KBM-7 (cell line): ENCODE measurements around the gene RHOXF2B.
A peak's percentile ranks its signal among the peaks of the same experiment; 100 is the strongest.
"Not testable (repeated sequence)": the region's sequence is repeated elsewhere in the genome, so short reads cannot be mapped to it uniquely, and the experiment has no call there.

Experiments used
- DNase-seq: peaks from one replicate; pipeline ENCODE4 v3.0.0-alpha.2; 2015
- in situ Hi-C: fragments of 300-500 bp; cut with MboI; formaldehyde crosslinking; loops from 2 replicates; pipeline ENCODE4 v1.14.3; 2020; ENCODE audit warnings: low sequenced_read_pairs, low pct_unique_long_range_greater_than_20kb, mixed read lengths

The RHOXF2B gene

DNA sequence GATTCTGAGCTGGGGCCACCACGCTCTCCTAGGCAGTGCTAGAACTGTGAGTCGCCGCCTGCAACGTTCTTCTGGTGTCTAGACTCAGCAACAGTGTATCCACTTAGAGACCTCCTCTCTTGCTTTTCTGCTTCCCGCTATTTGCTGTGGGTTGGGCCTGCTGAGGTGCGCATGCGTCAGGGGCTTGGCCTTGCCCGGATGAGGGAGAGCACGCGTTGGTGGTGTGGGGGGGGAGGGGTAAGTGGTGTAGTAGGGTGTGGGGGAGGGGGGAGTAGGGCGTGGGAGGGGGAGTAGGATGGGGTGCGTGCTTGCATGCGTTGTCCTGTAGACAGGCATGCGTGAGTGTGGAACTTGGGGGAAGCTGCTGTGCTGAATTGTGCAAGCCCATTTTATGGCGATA, at the start of gene RHOXF2B:
RHOXF2B (minus strand) TSS at position 101 of the 400 bp plus-strand sequence. CDS start 138 bp downstream, outside the sequence.
- in situ Hi-C loops: not testable (repeated sequence)

DNA sequence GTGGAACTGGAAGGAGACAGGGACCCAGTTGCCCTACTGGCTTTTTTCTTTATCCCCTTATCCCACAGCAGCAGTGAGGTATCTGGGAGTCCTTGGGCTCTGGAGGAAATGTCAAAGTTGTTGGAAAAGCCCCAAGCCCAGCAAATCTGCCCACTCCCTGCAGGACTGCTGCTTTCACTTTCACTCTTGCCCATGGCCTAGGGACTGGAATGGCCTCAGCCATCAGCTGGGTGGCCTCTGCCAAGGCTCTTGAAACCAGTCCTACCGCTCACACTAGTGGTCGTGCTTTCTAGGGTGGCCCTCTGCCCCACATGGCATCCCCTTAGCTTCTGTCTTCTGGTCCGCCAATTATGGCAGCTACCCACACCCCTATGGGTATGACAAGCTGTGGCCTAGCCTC, 48.0 kb upstream of the RHOXF2B start:
- in situ Hi-C loops: loop anchor here (25.0 kb wide), 1 partner anchor 613 kb away; no protein-coding TSS in a partner anchor
- no peak for DNase-seq

More for the DNA sequence above, at the start of gene RHOXF2B:
- DNase-seq: not testable (repeated sequence)

DNA sequence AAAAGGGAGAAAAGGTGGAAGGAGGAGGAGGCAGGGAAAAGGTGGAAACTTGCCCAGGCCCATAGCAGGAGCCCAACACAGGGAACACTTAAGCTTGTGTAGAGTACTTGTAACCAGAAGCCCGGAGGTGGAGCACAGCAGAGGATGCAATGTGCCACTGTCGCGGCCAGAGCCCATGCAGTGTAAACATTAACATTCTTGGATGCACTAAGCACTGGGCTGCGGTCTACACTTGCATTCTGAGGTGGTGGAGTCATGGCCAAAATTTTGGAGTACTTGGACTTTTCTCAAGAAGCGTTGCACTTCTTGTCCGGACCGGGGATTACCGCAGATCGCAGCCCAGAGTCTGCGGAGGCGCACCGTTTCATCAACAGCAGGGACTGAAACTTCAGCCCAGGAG, 42.7 kb upstream of the RHOXF2B start:
- in situ Hi-C loops: loop anchor here (25.0 kb wide), 1 partner anchor 92 kb away; no protein-coding TSS in a partner anchor
- DNase-seq: no peak

DNA sequence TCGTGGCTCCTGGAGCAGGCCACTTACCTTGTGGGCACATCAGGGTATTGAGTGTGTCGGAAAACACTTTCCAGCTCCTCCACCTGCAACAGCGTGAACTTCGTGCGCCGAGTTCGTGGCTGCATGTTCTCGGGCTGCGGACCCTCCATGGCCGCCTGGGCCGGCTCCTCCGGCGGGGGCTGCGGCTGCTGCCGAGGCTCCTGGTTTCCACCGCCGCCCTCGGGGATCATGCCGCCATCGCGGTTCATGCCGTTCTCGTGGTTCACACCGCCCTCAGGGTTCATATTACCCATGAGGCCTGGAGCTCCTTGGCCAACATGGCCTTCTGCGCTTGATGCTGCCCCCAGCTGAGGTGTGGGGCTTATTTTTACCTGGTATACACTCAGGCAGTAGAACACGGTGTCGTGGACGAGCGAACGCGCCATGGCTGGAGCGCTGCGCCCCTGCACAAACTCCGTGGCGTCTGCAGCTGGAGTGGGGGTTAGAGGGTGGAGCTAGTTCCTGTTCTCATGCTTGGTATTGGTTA, 38.0 kb upstream of the RHOXF2B start, which contains the start of gene RHOXF1:
RHOXF1 (minus strand) TSS at position 476 of the 526 bp plus-strand sequence; CDS start at position 425, 51 bp downstream.
- in situ Hi-C loops: loop anchor here (25.0 kb wide), 1 partner anchor 97 kb away; no protein-coding TSS in a partner anchor
- DNase-seq: no peak

DNA sequence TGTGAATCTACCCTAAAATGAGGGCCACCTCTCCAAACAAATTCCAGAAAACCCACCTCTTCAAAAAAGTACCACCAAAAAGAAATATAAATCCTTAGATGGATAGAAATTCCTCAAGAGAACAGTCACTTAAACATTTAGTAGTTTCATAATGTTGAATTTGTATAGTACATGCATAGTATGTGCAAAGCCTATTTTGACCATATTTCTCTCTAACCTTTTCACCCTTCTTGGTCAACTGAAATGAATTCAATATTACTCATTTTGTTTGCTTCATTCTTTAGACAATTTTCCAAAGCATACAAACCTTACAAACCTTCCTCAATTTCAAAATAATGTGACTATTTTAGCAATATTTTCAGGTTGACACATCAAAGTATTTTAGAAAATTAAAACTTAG, 34.1 kb upstream of the RHOXF2B start:
- in situ Hi-C loops: loop anchor here (25.0 kb wide), 1 partner anchor 101 kb away; no protein-coding TSS in a partner anchor

DNA sequence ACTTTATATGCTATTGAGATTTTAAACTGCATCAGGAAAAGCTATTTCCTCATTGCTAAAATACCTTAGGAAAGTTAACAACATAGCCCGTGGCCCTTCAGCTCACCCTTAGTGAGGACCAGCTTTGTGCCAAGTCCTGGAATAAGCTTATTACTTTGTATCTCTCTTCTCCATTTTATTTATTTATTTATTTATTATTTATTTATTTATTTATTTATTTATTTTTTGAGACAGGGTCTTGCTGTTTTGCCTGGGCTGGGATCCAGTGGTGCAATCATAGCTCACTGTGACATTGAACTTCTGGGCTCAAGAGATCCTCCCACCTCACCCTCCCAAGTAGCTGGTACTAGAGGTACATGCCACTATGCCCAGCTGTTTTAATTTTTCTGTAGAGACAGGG, 31.9 kb upstream of the RHOXF2B start:
- in situ Hi-C loops: loop anchor here (25.0 kb wide), 1 partner anchor 103 kb away; no protein-coding TSS in a partner anchor
- no peak for DNase-seq

More for the DNA sequence above, 34.1 kb upstream of the RHOXF2B start:
- no peak for DNase-seq

DNA sequence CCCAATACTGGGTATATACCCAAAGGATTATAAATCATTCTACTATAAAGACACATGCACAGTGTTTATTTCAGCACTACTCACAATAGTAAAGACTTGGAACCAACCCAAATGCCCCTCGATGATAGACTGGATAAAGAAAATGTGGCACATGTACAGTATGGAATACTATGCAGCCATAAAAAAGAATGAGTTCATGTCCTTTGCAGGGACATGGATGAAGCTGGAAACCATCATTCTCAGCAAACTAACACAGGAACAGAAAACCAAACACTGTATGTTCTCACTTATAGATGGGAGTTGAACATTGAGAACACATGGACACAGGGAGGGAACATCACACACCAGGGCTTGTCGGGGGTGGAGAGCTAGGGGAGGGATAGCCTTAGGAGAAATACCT, 27.2 kb upstream of the RHOXF2B start:
- in situ Hi-C loops: loop anchor here (25.0 kb wide), 1 partner anchor 108 kb away; no protein-coding TSS in a partner anchor
- DNase-seq: not testable (repeated sequence)

DNA sequence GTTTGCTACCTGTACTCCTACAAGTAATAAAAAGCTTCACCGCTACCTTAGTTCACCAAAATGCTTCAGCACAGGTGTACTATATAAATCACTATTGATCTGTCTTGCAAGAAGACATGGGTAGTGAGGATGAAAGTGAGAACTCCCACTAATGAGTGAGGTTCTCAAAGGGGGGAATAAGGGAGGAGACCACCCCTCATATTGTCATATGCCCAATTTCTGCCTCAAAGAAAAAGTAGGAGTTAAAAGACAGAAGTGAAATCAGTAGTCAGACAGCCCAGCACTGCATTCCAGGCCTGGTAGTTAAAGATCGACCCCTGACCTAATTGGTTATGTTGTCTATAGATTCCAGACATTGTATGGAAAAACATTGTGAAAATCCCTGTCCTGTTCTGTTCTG, 23.6 kb upstream of the RHOXF2B start:
- not testable (repeated sequence) for DNase-seq
- in situ Hi-C loops: loop anchor here (25.0 kb wide), 1 partner anchor 111 kb away; no protein-coding TSS in a partner anchor

DNA sequence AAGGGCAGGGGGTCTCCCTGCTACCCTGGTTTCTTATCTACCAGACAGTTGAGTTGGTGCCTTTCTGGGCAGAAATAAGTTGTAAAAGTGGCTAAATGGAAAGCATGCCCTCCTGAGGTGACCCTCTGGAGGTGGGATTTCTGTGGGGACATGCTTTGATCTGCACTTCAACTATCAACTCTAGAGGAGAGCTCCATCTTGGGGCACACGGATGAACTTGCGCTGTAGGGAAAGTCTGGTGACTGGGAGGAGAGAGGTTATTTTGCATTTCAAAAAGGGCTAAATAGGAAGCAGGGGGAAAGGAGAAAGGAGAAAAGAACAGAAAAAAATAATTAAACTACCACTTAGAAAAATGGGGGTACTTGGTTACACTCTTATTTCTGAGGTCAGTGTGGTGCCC, 12.7 kb upstream of the RHOXF2B start:
- in situ Hi-C loops: no loop called here
- peak; percentile 24 for DNase-seq

DNA sequence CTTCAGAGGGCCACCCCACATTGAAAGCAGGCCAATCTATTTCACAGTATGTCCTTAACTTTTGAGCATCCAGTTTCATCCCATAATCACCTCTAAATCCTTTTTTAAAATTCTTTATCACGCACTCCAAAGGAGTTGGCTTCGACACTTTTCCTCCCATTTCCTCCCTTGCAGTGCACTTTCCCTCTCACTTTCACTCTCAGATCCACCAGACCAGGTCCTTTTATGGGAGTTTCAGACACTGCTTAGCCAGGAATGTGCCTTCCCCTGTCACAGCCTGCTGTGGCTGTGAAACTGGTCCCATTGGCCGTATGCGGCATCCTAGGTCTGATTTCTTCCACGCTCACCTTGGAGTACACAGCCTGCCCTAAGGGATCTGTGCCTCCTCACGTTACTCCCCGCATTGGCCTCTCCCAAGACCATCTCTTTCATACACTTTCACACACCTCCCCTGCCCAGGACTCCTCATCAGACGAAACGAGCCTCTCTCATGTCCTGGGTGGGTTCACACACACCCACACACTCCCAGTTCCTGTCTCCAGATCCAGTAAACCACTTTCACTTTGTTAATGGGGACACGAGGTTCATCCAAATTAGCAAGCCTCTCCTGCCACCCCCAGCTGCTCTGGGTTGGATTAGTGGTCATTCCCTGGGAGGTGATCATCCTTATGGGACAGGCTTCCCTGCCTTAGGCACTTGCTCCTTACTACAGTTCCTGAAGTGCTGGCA, 10.0 kb upstream of the RHOXF2B start:
- no peak for DNase-seq
- in situ Hi-C loops: no loop called here

DNA sequence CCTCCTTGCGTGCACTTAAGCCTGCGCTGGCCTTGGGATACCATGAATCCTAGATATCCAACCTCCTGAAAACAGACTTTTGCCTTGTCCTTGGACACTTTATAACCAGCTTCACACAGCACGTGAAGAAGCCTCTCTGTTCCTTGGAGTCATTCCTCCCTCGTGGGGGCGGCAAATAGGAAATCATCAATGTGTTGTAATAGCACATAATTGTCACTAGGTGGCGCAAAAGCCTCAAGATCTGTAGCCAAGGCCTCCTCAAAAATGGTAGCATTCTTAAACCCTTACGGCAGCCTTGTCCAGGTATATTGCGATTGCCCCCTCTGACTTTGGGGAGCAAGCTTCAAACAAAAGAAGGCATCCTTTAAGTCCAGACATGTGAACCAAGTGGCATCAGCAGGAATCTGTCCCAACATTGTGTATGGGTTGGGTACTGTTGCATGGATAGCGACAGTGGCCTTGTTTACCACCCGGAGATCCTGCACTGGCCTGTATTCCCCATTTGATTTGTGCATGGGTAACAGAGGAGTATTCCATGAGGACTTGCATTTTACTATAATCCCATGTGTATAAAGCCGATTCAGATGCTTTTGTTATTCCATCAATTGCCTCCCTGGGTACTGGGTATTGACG, 8.2 kb upstream of the RHOXF2B start:
- DNase-seq, in situ Hi-C loops: not testable (repeated sequence)

DNA sequence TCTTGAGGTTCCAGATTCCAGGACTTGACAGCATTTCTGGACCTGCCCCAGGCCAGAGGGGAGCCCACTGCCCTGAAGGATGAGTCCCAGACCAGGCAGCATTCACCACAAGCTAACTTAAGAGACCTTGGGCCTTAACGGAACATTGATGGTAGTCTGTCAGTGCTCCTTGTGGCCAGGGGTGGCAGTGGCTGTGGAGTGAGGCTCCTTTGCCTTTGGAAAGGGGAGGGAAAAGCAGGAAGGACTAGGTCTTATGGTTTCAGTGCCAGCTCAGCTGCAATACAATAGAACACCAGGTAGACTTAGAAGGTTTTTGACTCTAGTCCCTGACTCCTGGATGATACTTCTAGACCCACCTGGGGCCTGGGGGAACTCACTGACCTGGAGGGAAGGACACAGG, 11.3 kb downstream of the RHOXF2B start:
- DNase-seq, in situ Hi-C loops: not testable (repeated sequence)

DNA sequence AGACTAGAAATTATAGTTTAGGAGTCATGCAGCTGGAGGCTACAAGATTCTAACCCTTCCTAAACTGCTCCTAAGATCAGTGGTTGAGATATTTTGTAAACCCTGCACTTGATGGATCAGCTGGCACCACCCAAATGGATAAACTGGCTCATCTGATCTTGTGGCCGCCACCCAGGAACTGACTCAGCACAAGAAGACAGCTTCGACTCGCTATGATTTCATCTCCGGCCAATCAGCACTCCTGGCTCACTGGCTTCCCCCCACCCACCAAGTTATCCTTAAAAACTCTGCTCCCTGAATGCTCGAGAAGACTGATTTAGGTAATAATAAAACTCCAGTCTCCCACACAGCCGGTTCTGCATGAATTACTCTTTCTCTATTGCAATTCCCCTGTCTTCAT, 34.8 kb downstream of the RHOXF2B start:
- DNase-seq, in situ Hi-C loops: not testable (repeated sequence)

DNA sequence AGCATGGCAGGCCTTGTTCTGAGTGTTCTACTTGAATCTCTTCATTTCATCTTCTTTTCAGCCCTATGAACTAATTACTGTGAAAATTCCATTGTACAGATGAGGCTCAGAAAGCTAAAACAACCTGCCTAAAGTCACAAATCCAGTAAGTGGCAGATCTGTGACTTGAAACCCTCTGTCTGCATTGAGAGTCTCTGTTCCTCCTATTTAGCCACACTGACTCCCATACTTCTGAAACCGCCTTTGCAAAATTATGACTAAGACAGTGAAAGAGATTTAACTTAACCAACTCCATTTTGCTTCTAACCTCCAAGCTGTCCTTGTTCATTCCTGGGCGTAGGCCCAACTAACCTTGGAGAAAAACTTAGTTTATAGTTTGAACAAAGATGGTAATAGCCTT, 35.2 kb downstream of the RHOXF2B start:
- DNase-seq, in situ Hi-C loops: not testable (repeated sequence)

DNA sequence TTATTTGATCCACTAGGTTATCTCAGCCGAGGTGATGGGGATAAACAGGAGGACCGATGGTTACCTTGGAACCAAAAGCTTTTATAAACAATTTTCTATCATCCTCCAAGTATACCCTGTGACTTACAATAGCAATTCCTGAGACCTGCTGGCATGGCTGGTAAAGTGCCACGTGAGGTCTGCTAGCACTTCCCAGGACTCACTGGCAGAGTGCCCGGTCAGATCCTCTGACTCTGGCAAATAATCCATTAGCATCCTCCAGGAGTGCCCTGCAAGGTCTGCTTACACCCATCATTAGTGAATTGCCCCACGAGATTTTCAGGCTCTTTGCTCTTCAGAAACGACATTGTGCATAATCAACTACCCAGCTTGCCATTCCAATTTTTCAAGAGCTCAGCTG, 37.3 kb downstream of the RHOXF2B start:
- DNase-seq, in situ Hi-C loops: not testable (repeated sequence)

DNA sequence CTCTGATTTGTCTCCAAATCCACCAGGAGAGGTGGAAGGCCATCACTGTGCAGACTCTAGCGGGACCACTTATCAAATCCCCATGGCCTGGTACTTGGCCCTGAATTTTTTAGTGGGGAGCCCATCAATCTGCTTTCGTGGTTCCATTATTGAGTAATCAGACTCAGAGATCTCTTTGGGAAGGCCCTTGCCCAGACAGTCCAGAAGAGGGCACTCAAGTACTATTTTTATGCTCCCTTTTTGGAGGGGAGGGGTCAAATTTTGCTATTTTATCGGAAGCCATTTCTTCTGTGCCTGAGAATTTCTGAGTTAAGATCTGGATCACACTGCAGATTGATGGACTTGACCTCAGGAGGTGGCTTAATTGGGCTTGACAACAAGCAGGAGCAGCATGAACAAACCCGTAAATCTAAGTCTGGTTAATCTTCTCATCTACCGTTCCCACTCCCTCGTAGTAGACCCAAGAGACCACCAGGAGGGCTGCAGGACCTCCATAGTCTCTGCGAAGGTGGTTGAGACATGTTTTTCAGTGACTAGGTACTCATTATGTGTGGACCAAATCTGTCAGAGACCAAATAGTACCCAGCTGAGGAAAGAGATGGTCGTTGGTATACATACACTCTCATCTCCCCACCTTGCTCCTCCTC, 38.3 kb downstream of the RHOXF2B start:
- DNase-seq, in situ Hi-C loops: not testable (repeated sequence)

DNA sequence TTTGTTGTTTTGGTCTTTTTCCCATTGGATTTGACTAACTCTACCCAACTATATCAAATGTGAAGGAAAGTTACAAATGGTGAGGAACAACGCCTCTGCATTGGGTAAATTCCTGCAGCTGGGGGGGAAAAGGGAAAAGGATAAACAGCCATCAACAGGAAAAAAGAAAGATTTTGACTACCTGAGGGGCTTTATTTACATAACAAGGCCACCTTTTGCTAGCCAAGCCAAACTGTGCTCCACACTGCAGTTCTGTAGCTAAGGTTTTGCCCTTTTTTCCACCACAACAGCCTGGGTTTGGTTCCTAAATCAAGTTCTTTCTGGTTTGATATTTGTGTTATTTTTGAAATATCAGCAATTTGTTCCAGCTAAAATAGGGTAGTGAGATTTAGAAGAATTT, 40.8 kb downstream of the RHOXF2B start:
- DNase-seq: no peak
- in situ Hi-C loops: no loop called here

DNA sequence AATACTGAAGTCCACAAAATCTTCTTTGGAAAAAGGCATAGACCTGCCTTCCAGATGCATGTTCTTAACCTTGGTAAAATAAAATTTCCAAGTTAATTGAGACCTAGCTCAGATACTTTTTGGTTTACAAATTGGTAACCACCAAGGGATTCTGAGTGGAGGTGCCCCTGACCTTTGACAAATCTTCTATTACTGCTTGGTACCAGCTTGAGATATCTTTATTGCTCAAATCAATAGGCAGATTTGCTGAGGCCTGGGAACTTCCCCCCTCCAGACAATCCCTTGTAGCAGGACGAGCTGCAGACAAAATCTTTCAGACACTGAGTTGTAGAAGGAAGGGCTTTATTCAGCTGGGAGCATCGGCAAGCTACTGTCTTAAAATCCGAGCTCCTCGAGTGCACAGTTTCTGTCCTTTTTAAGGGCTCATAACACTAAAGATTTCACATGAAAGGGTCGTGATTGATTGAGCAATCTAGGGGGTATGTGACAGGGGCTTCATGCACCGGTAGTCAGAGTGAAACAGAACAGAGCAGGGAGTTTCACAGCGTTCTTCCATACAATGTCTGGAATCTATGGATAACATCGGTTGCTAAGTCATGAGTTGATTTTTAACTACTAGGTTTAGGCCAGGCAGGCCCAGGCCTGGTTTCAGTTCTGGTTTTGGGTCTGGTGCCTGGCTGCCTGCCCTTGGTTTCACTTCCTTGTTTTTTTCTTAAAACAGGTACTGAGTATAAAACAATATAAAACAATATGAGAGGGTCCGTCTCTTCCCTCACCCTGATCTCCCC, 41.8 kb downstream of the RHOXF2B start:
- in situ Hi-C loops: not testable (repeated sequence)
- DNase-seq: peak; percentile 50
